PC-3 (cell line): ENCODE data around the gene EGFLAM. TPM values are rescaled to one million over a fixed set of nuclear protein-coding genes. Genes with fewer than 3 reads are reported as not detected.

ENCODE experiments used
- ATAC-seq: fragments of 200-7000 bp; cut with Tn5 transposase; 2 replicates; pipeline ENCODE4 v1.9.1; 2020; ENCODE audit warnings: mild to moderate bottlenecking, moderate library complexity
- BruUV-seq: library from RNA; stranded (reverse); fragments of 400-500 nt; replicated peaks from 2 replicates; lab custom pipeline; 2021; lab: Mats Ljungman, UMichigan
- CTCF ChIA-PET: fragments of 300-600 bp; sonication (Branson Sonifier 250); formaldehyde crosslinking; loops from one replicate; lab custom pipeline; 2022; ENCODE audit warnings: antibody characterized with exemption; lab: Charles Lee
- POLR2A ChIA-PET: fragments of 300-600 bp; sonication (Branson Sonifier 250); formaldehyde crosslinking; loops from one replicate; lab custom pipeline; 2022; ENCODE audit warnings: antibody characterized with exemption; ENCODE audit not compliant: unreplicated experiment; lab: Charles Lee
- DNase-seq: peaks from one replicate; pipeline ENCODE4 v3.0.0-alpha.2; 2015
- H2AFZ ChIP-seq: fragments of 300-600 bp; sonication (generic); 2 replicates; pipeline ENCODE4 v1.6.0; 2016; ENCODE audit warnings: antibody characterized with exemption, low read length
- H3F3A ChIP-seq: fragments of 300-600 bp; sonication (generic); one replicate; pipeline ENCODE4 v1.6.0; 2017; ENCODE audit warnings: antibody characterized with exemption, low read length, control low read depth, mild to moderate bottlenecking; ENCODE audit not compliant: unreplicated experiment
- H3K27ac ChIP-seq: fragments of 300-600 bp; sonication (generic); 2 replicates; pipeline ENCODE4 v1.5.1; 2016; ENCODE audit warnings: mild to moderate bottlenecking, low read length
- H3K27me3 ChIP-seq: fragments of 300-600 bp; sonication (generic); 2 replicates; pipeline ENCODE4 v1.6.1; 2016; ENCODE audit warnings: low read length, mixed read lengths
- H3K36me3 ChIP-seq: fragments of 300-600 bp; sonication (generic); 2 replicates; pipeline ENCODE4 v1.6.1; 2016; ENCODE audit warnings: low read depth, mixed run types, low read length, mixed read lengths
- H3K4me1 ChIP-seq: fragments of 300-600 bp; sonication (generic); 2 replicates; pipeline ENCODE4 v1.5.1; 2016; ENCODE audit warnings: low read length; ENCODE audit not compliant: insufficient read depth
- H3K4me2 ChIP-seq: fragments of 300-600 bp; sonication (generic); 2 replicates; pipeline ENCODE4 v1.6.0; 2016; ENCODE audit warnings: low read length
- H3K4me3 ChIP-seq: fragments of 300-600 bp; sonication (generic); 2 replicates; pipeline ENCODE4 v1.5.1; 2016; ENCODE audit warnings: mild to moderate bottlenecking, low read length, mixed read lengths
- H3K79me2 ChIP-seq: fragments of 300-600 bp; sonication (generic); 2 replicates; pipeline ENCODE4 v1.6.1; 2017; ENCODE audit warnings: low read length, mixed read lengths
- H3K9ac ChIP-seq: fragments of 300-600 bp; sonication (generic); 2 replicates; pipeline ENCODE4 v1.6.0; 2016; ENCODE audit warnings: mild to moderate bottlenecking, low read length
- H3K9me2 ChIP-seq: fragments of 300-600 bp; sonication (generic); replicated peaks from 2 replicates; pipeline ENCODE4 v1.6.1; 2016; ENCODE audit warnings: mixed run types, low read length, mixed read lengths
- H3K9me3 ChIP-seq: fragments of 300-600 bp; sonication (generic); 2 replicates; pipeline ENCODE4 v1.6.1; 2016; ENCODE audit warnings: low read length, mixed read lengths
- H4K20me1 ChIP-seq: fragments of 300-600 bp; sonication (generic); 2 replicates; pipeline ENCODE4 v1.6.1; 2016; ENCODE audit warnings: low read length, mixed read lengths
- EZH2 ChIP-seq: fragments of 300-600 bp; sonication (generic); IDR thresholded peaks from one replicate; pipeline ENCODE4 v1.6.1; 2017; ENCODE audit warnings: antibody characterized with exemption, mild to moderate bottlenecking, low read length; ENCODE audit not compliant: unreplicated experiment
- EZH2phosphoT487 ChIP-seq: fragments of 300-600 bp; sonication (generic); IDR thresholded peaks from 2 replicates; pipeline ENCODE4 v1.6.1; 2018; ENCODE audit warnings: mild to moderate bottlenecking, antibody characterized with exemption, low read length, borderline replicate concordance
- intact Hi-C: fragments of 100-400 bp; cut with micrococcal nuclease; formaldehyde crosslinking; loops from 2 replicates; pipeline ENCODE4 v1.9.0; 2023
- total RNA-seq: library from RNA; depleted of rRNA; stranded (reverse); fragments of >200 nt; gene quantifications from 2 replicates; pipeline ENCODE4 v1.2.3, GENCODE V29; 2014
- TF ChIP-seq, protein P1 (sequence below): fragments of 300-600 bp; sonication (generic); conservative IDR thresholded peaks from 2 replicates; pipeline ENCODE4 v1.5.1; 2017; ENCODE audit warnings: antibody characterized with exemption, low read depth, mild to moderate bottlenecking, low read length

Gene EGFLAM
- total RNA-seq, 1 experiment from 2014 or later = not detected

DNA sequence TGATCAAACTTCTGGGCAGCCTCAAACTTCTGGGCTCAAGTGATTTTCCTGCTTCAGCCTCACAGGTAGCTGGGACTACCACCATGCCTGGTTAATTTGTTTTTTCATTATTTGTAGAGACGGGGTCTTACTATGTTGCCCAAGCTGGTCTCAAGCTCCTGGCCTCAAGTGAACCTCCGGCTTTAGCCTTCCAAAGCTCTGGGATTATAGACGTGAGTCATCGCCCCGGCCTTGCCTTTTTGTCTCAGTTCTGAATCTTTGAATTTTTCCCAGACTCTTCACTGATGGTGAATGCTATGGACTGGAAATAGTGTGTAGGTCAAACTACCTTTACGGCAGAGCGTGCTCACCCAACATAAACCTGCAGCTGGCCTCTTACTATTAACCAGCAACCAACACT, 32.3 kb upstream of the EGFLAM start:
- no peak for ATAC-seq
- Histone ChIP-seq H3K9me2 (no peaks in the 10 kb centered on the region), H3K79me2 (no peaks in the 10 kb centered on the region), H3K9me3 (no peaks in the 10 kb centered on the region), H3K4me3 (no peak overlapping the region), H3K9ac (no peak overlapping the region), H4K20me1 (no peaks in the 10 kb centered on the region), H3K4me2 (no peak overlapping the region), H3K27ac (no peak overlapping the region), H3K4me1 (no peaks in the 10 kb centered on the region), H3K27me3 (peaks cover 44% of the 10 kb centered on the region), H3F3A (no peaks in the 10 kb centered on the region), H3K36me3 (no peaks in the 10 kb centered on the region), H2AFZ (no peak overlapping the region)
- ChIA-PET POLR2A (no interaction called here), CTCF (no interaction called here)
- intact Hi-C loops = no loop called here
- no peak for TF ChIP-seq EZH2phosphoT487
- TF ChIP-seq, protein P1, sequence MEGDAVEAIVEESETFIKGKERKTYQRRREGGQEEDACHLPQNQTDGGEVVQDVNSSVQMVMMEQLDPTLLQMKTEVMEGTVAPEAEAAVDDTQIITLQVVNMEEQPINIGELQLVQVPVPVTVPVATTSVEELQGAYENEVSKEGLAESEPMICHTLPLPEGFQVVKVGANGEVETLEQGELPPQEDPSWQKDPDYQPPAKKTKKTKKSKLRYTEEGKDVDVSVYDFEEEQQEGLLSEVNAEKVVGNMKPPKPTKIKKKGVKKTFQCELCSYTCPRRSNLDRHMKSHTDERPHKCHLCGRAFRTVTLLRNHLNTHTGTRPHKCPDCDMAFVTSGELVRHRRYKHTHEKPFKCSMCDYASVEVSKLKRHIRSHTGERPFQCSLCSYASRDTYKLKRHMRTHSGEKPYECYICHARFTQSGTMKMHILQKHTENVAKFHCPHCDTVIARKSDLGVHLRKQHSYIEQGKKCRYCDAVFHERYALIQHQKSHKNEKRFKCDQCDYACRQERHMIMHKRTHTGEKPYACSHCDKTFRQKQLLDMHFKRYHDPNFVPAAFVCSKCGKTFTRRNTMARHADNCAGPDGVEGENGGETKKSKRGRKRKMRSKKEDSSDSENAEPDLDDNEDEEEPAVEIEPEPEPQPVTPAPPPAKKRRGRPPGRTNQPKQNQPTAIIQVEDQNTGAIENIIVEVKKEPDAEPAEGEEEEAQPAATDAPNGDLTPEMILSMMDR = no peak
- TF ChIP-seq EZH2 = no peak
- BruUV-seq = no TSS peak
- DNase-seq = no peak

DNA sequence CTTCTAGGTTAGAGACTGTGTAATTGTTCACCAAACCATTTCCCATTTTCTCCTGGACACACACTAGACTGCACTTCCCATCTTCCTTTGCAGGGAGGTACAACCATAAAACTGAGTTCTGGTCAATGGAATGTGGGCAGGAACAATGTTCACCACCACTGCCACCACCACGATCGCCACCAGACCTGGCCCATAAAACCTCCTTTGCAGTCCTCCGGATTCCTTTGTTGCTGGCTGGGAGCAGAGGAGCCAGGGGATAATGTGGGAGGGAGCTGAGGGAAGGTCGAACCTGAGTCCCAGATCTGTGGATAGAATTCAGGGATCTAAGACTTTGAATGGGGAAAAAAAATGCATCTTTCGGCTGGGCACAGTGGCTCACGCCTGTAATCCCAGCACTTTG, 29.4 kb upstream of the EGFLAM start:
- no peak for TF ChIP-seq EZH2phosphoT487
- H3K9me2 ChIP-seq = no peaks in the 10 kb centered on the region
- CTCF ChIA-PET = no interaction called here
- intact Hi-C loops = no loop called here
- no peak for ATAC-seq
- no peak overlapping the region for H3K4me2 ChIP-seq
- H3K79me2 ChIP-seq = no peaks in the 10 kb centered on the region
- no peaks in the 10 kb centered on the region for H3K9me3 ChIP-seq
- H4K20me1 ChIP-seq = no peaks in the 10 kb centered on the region
- DNase-seq = no peak
- no TSS peak for BruUV-seq
- no peak overlapping the region for H3K9ac ChIP-seq
- POLR2A ChIA-PET = no interaction called here
- no peaks in the 10 kb centered on the region for H3K36me3 ChIP-seq
- no peaks in the 10 kb centered on the region for H3K4me1 ChIP-seq
- H3K27ac ChIP-seq = no peak overlapping the region
- no peak overlapping the region for H2AFZ ChIP-seq
- H3K27me3 ChIP-seq = peaks cover 60% of the 10 kb centered on the region
- H3K4me3 ChIP-seq = no peak overlapping the region
- H3F3A ChIP-seq = no peaks in the 10 kb centered on the region

DNA sequence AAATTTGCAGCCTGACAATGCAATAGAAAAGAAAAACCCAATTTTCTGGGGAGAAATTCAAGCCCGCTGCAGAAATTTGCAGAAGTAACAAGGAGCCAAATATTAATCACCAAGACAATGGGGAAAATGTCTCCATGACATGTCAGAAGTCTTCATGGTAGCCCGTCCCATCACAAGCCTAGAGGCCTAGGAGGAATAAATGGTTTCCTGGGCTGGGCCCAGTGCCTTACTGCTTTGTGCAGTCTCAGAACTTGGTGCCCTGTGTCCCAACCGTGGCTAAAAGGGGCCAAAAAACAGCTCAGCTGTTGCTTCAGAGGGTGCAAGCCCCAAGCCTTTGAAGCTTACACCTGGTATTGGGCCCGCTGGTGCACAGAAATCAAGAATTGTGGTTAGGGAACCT, 23.6 kb upstream of the EGFLAM start:
- ChIA-PET POLR2A (no interaction called here), CTCF (no interaction called here)
- ATAC-seq (no peak), DNase-seq (no peak)
- H3K4me3 ChIP-seq = no peak overlapping the region
- no peaks in the 10 kb centered on the region for H3K79me2 ChIP-seq
- no peaks in the 10 kb centered on the region for H3K36me3 ChIP-seq
- no peak overlapping the region for H3K27ac ChIP-seq
- no peaks in the 10 kb centered on the region for H3K4me1 ChIP-seq
- intact Hi-C loops = no loop called here
- TF ChIP-seq, protein P1 = no peak
- TF ChIP-seq EZH2 (no peak), EZH2phosphoT487 (no peak)
- no peaks in the 10 kb centered on the region for H3F3A ChIP-seq
- no peaks in the 10 kb centered on the region for H3K9me2 ChIP-seq
- no peaks in the 10 kb centered on the region for H4K20me1 ChIP-seq
- no peak overlapping the region for H3K4me2 ChIP-seq
- no peak overlapping the region for H2AFZ ChIP-seq
- peaks cover 45% of the 10 kb centered on the region for H3K27me3 ChIP-seq
- BruUV-seq = no TSS peak
- H3K9ac ChIP-seq = no peak overlapping the region
- H3K9me3 ChIP-seq = no peaks in the 10 kb centered on the region
